Stimulated activated CD8-positive, alpha-beta memory T cell treated with anti-CD3 and anti-CD28 coated beads, Interleukin-7, amount 100 ng/mL, for 24 hours (primary cell): ENCODE results near the gene INSC.

Experiments used
- DNase-seq: peaks from one replicate; pipeline ENCODE4 v3.0.0-alpha.2; 2020; ENCODE audit warnings: low read depth

Gene INSC

DNA sequence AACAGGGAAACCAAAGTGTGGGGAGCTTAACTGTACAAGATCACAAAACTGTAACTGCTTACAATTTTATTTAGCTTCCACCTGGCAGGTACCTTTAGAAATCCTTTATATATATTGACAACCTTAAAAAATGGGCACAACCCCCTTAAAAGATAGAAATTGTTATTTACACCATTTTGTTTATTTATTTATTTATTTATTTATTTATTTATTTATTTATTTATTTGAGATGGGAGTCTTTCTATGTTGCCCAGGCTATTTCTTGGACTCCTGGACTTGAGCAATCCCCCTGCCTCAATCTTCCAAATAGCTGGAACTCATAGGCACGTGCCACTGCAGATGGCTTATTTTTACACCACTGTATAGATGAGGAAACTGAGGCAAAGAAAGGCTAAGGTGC lies 74.5 kb downstream of the INSC start:
- DNase-seq = no peak

DNA sequence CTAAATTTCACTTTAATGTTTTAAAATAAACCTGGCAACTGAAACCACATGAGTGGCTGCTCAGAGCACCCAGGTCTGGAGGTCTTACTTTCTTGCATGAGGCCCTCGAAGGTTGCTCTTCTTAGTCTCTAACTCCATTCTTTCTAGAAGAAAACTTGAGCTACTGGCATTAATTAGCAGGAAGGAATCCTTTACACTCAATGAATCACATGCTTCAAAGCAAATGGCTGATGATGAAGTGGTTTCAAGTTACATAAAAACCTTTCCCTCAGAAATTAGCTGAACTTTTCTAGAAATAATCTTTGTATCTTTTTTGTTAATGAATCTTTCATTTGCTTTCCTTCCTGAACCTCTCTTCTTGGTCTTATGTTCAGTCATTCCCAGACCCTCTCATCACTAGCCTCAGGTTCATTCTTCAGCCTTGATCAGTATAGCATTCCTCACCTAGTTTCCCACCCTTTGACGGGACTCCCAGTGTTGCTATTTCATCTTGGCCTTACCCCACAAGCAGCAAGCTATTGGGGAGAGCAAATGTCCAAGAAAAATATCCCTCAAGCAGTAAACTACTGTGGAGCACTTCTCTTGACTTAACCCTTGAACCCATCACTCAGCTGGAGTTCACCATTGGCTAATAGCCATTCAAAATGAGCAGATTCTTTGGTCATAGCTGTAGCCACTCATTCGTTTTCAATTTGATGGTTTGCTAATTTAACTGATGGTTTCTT lies 75.1 kb downstream of the INSC start:
- DNase-seq = no peak

DNA sequence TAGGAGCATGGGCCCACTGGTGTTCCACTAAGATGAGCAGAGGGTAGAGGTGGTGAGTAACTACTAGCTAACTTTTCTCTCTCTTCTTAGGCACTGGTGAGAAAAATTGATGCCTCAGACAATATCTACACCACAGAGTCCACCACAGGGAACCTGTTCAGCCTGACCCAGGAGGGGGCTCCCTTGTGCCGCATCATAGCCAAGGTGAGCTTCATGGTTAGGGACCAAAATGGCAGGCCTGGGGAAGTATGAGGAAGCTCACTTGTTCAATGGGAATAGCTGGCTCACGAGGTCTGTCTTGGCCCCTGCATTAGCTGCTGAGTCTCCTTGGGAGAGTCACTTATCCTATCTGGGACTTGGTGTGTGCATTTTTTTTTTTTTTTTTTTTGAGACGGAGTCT lies 75.9 kb downstream of the INSC start:
- no peak for DNase-seq

DNA sequence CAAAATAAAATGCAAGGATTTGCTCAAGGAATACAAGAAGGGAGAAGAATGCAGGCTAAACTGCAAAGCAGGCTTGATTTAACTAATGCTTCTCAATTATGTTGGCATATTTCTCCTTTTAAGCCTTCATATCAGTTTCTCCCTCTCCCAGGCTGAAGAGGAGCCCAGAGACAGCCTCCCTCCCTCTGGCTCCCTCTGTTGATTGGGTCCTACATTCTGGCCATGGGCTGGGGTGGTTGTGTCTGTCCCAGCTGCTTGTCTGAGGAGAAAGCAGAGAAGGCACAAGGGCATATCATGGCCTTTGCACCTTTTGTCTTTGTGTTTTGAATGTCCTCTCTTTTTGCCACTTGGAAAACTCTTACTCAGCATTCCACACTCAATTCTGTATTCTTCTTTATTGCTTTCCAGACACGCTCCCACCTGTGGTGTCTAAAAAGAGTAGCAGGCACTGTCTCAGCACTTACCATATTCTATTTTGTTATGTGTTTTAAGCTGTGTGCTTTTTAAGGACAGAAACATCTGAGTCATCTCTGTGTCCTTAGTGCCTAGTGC lies 77.4 kb downstream of the INSC start:
- DNase-seq = no peak

DNA sequence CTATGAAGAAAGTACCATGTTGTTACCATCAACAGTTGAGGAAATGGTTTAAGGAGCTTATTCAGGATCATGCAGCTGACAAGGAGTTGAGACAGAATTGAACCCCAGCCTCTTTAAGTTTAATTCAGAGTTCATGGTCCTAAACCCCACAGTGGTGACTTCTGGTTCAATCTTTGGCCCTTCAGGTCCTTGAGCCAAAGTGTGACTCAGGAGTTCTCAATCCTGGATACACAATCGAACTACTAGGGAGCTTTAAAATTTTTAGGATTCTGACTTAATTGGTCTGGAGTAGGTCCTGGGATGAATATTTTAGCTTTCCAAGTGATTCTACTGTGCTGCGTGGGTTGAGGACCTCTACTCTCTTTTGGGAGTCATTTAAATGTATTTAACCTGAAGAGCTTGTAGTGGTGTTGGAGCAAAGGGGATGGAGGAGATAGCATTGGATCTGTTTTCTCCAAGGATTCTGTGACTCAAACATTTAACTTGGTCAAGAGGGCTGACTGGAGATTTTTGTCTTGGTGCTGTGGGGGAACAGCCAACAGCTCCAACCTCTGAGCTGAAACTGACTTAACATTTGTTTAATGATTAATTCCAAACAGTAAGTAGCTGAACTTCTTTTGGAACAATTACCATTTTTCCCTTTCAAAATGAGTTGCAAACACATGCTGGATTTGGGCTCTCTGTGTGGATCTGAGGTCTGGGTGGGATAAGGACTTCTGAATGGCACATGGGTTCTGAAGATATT lies 80.1 kb downstream of the INSC start:
- DNase-seq = no peak

DNA sequence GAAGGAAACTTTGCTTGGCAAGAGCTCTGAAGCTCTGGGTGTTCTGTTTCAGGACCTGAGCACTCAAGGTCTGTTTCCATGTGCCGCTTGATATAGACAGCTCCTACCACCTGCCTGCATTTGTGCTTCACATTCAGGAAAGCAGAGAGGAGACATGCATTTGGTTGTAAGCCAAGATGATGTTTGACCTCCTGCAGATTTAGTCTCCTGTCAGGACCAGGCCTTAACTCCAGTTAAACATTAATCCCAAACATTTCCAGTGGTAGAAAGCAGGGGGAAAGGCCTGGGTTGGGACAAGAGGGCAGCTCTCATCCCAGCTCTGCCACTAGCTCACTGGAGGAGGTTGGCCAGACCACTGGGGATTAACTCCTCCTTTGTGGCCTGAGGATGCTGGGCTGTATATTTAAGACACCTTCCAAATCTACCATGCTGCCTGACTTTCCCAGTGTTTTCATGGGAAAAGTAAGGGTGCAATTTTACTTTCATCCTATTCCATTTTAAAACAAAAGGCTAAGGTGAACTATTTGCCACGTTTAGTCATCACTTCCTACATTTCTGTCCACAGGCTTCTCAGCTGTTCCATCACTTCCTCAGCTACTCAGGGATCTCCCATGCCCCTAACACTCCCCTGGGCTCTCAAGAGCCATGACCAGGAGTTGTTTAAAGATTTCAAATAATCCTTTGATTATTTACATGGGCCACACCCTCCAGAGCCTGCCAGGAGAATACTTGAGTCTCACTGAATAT lies 80.9 kb downstream of the INSC start:
- DNase-seq = no peak

DNA sequence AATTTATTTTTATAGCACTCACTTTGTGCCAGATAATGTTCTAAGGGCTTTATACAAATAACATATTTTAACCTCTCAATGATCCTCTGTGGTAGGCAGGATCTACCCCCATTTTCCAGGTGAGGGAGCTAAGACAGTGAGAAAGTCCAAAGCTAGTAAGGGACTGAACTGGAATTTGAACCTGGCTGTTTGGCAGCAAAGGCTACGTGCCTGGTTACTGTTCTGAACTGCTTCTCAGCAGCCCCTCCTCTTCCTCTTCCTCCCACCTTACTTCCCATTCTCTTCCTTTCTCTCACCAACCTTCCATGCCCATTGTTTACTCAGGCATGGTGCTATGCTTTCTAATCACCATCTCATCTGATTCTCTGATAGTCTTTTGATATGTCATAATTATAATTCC lies 82.0 kb downstream of the INSC start:
- DNase-seq = no peak

DNA sequence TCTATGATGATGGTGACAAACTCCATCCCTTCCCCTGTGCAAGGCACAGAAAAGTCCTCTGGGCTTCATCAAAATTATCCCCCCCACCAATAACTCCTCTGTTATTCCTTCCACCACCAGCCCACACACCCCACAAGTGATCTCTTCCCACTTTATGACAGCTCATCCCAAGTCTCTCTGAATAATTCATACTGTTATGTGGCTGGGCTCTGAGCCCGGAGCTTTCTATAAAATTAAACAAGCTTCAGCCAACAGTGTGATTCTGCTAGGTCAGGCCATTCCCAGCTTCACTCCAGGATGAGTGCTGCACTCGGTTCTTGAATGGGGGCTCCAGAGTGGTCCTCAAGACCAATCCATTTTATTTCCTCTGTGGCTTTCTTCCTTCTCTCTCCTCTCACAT lies 83.0 kb downstream of the INSC start:
- no peak for DNase-seq

DNA sequence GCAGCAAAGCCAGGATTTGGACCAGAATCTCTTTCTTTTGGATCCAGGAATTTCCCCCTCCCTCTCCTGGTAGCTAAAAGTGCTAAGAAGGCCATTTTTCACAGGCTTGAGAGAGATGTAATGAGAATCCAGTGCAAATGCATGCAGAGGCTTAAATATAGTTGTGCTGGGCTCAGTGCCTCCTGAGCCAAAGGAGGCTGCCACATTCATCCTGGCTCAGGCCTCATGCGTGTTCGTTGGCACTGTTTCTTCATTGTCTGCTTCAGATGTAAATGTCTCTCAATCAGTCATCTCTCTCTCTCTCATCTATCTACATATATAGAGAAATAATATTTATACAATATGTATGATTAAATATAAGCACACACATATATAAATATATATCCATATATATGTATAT lies 83.6 kb downstream of the INSC start:
- DNase-seq = no peak

DNA sequence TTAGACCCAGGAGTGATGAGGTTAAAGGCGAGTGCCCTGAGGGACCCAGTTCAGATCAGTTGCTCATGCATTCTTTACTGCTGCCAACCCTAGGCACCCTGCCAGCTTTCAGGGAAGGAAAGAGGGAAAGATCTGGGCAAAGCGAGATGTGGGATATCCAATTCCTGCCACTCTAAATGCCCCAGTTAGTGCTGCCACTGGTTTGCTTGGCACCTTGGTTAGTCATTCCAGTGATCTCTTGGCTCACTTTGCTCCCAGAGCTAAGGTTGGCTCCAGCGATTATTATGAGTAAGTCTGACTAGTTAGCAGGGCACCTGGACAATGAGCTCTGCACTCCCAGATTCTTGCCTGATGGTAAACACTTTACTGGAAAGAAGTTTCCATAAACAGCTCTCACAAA lies 85.0 kb downstream of the INSC start:
- no peak for DNase-seq

DNA sequence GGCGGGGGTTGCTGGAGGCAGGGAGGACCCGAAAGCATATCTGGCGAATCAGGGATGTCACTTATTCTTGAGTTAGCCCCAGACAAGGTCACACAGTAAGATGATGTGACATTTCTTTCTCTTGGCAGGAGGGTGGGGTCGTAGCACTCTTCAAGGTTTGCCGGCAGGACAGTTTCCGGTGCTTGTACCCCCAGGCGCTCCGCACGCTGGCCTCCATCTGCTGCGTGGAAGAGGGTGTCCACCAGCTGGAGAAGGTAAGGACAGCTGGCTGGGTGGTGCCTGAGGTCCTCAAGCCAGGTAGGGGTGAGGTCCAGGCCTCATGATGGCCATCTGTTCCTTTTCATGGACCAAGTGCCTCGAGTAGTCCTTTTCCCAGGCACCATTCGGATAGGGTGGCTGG lies 86.0 kb downstream of the INSC start:
- no peak for DNase-seq

DNA sequence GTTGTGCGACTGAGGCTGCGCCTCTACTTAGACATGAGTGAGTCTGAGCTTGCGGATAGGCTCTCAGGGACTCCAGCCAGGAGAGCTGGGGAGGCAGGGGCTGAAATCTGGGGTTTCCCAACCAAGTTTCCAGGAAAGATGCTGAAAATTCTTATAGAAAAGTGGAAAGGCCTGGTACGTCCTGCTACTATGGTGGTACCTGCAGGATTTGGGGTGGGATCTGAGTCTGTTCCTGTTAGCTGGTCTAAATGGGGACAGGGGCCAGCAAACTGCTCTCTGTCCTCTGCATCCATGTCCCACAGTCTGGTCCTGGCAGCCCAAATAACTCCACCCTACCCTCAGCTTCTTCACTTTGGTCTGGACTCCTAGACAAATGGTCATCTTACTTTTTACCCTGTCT lies 86.9 kb downstream of the INSC start:
- no peak for DNase-seq

DNA sequence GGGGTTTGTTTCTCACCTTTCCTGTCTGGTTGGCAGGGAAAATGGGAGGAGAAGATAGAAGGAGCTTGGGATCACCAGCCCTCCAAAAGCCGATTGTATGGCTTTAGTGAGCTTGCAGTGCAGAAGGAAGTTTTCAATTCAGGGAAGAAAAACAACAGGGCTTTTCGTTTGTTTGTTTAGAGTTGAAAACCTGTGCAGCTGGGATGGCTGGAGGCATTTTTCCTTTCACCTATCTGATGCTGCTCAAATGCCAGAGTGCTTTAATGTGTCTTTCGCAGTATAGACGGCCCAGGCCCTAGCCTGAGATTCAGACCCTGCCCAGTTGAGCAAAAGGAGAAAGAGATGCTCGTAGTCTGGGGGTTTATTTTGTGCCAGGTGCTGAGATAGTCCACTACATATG lies 87.9 kb downstream of the INSC start:
- no peak for DNase-seq

DNA sequence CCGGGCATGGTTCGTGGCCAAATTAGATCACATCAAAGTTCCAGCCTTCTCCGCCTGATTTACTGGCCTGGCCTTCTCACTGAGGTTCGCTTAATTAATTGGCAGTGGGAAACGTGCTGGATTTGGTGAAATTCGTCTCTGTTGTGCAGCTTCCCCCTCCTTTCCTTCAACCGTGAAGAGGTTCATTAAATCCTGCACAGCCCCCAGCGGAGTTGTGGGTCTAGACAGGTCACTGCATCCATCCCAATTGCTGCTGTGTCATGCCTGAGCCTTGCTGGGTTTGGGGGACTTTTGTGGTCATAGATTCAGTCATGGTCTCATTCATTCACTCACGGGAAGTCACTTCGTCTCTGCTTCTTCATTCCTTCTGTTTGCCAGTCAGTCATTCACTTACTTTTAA lies 90.0 kb downstream of the INSC start:
- no peak for DNase-seq

DNA sequence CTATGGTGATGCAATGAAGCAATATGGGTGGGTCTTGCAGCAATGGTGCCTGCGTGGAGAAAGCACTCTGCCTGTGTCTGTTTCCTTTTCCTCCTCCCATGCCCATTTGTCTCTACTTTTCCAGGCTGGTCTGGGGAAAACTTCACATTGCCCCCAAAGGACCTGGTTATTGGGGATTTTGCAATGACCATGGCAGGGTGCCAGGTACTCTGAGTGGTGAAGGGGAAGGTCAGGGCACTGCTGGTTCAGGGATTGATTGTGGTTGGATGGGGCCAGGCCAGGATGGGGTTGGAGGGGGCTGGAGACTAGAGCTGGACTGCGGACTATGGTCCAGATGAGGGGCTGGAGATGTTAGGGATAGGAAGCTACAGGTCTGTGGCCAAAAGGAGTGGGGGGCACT lies 92.1 kb downstream of the INSC start:
- DNase-seq = no peak

DNA sequence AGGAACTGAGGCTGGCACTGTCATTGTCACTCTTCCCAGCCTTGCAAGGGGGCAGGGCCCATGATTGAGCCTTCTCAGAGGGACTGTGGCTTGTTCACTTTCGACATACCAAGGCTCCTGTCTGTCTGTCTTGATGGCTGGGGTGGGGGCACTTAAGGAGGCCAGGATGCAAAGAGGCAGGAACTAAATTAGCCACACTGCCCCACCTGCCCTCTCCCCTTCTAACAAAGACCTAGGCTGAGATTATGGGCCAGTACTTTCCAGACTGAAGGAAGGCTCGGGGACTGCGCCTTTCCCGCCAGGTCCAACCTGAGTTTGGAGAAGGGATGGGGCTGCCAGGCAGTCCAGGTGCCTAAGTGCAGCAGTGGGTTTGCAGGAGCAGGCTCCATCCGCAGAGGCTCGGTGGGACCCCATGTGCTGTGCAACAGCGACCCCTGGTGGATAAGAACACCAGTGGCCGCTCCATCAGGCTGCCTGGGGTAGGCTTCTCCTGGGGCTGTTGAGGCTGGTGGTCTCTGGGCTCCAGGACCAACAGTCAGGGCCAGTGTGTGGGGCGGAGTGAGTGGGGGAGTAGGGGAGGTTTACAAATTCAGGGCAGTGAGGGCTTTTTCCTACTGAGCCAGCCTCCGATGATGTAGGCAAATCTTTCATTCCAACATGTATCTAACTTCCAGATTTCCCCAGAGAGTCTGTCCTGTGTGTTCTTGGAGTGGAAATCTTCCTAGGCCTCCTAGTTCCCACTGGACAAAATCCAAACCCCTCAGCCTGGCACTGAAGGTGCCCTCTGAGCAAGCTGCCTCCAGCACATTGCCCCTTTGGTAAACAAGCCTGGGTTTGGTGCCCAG lies 93.9 kb downstream of the INSC start:
- peak; percentile 44 for DNase-seq

DNA sequence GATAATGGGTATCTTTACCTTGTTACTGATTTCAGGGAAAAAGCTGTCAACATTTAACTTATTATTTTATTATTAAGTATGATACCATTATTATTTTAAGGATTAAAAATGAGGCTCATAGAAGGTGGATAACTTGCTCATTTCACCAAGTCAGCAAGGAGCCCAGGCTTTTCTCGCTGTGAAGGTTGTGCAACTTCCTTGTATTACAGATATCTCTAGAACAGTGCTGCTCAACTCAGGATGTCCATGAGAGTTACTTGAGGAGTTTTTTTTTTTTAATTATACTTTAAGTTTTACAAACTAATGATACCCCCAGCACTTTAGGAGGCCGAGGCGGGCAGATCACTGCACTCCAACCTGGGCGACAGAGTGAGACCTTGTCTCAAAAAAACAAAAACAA lies 98.2 kb downstream of the INSC start:
- DNase-seq = no peak

DNA sequence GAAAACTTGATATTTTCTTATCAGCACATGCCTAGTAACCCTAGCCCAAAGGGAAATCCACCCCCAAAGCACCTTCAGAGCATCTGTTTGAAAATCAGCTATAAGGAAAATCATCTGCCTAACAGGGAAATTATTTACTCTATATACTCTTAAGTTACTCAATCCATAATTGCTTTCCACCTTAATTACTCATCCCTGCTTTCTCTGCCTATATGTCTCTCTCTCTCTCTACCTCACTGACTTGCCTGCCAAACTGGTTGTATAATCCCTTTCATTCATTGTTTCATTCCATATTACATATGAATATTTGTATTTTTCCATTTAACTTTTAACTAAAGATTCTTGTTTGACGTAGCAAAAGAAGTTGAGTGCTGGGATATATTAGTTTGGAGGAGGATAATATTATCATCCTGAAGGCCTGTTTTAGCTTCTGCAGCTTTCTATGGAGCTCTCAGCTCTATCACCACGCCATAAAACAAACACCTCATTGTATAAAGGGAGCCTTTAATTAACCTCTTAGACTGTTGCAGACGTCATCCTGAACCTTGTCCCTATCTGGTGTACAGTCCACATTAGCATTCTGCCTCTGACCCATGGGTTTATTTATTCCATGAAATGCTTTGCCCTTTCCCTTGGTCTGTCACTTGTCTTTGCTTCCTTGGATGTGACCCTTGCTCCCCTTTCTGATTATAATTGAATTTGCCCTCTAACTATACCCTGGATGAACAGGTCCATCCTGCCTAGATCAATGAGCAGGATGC lies 98.9 kb downstream of the INSC start:
- DNase-seq = no peak

DNA sequence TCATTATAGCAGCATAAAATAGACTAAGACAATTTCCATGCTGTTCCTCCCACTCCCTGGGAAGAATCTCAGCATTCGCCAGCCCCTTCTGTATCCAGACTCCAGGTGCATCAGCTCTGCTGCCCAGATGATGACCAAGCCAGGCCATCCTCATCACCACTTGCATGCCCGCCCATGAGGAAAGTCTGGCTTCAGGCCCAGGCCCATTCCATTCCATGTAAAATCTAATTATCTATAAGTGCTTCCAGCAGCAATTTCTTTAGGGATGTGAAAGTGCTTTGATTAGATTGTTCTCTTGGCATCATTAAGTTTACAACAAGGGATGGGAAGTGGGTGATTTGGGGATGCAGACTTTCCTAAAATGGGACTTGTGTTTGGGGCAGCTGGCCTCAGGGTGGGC lies 100.3 kb downstream of the INSC start:
- DNase-seq = no peak

DNA sequence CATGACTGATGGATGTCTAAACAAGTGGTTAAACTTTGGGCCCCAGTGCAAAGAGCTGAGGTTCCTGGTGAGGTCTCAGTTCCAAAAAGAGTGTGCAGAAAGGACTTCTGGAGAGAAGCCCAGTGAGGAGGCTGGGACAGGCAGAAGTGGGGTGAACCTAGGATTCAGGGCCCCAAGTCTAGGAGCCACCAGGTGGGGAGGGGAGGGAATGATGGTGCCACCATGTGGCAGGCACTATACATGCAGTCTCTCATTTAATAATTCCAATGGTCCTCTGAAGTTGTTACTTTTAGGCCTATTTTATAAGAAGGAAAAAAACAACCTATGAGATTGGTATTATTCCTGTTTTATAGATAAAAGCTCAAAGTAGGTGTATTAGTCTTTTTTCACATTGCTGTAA lies 102.0 kb downstream of the INSC start:
- DNase-seq = no peak

DNA sequence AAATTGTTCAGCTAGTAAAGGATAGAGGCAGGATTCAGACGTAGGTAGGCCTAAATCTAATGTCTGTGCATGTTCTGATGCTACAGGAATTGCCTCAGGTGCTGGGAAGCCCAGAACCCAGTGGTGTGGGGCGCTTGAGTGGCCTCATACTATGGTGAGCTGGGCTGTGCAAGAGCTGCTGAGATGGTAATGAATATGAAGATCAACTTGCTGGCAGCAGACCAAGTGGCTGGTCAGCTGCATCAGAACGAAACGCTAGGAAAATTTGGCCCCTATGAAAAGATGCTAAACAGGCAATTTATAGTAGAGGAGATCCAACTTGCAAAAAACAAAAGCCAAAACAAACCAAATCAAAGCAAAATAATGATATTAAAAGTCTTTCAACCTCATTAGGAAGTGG lies 102.7 kb downstream of the INSC start:
- DNase-seq = no peak
